KOPT-K1 (cell line): ENCODE results near the gene GRM2.
A peak's percentile ranks its signal among the peaks of the same experiment; 100 is the strongest.
"Not testable (repeated sequence)": the region's sequence is repeated elsewhere in the genome, so short reads cannot be mapped to it uniquely, and the experiment has no call there.

Source experiments
- H3K27ac ChIP-seq: fragments of 200-600 bp; sonication (generic); 2 replicates; pipeline ENCODE4 v1.5.1; 2016; ENCODE audit warnings: antibody characterized with exemption, mild to moderate bottlenecking, low read depth, low read length; ENCODE audit not compliant: poor library complexity, severe bottlenecking
- H3K36me3 ChIP-seq: fragments of 200-600 bp; sonication (generic); 2 replicates; pipeline ENCODE4 v1.5.1; 2017; ENCODE audit warnings: antibody characterized with exemption, mild to moderate bottlenecking, low read length, moderate library complexity; ENCODE audit not compliant: insufficient read depth
- H3K9me3 ChIP-seq: fragments of 200-600 bp; sonication (generic); 2 replicates; pipeline ENCODE4 v1.5.1; 2017; ENCODE audit warnings: antibody characterized with exemption, low read length, mild to moderate bottlenecking; ENCODE audit not compliant: insufficient read depth, poor library complexity, severe bottlenecking

GRM2 gene

DNA sequence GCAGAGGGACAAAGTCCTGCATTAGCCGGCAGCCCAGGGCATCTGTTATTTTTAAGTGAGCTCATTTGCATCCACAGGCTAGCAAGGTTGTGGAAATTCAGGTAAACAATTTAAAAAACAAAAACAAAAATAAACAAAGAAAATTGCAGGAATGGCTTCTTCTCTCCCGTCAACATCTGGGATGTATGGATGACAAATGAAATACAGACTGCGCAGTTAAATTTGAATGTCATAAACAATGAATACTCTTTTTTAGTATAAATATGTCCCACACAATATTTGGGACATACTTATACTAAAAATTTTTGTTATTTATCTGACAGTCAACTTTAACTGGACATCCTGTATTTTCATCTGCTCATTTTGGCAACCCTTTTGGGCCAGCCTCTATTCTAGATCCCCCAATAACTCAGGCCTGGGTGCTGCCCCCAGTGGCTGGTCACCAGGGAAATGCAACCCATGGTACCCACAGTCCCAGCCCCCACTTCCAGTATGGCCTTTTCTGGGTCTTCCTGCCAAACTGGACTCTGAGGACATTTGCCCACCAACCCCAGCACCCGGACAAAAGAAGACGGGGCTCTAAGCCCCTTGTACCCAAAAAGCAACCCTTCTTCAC is 12.7 kb downstream of the GRM2 start:
- no peaks in the 10 kb centered on the region for H3K36me3 ChIP-seq
- H3K27ac ChIP-seq: no peak overlapping the region
- H3K9me3 ChIP-seq: no peaks in the 10 kb centered on the region

- no peaks in the 10 kb centered on the region for H3K36me3 ChIP-seq
- no peaks in the 10 kb centered on the region for H3K9me3 ChIP-seq
- H3K27ac ChIP-seq: no peak overlapping the region
These were observed 13.6 kb downstream of the GRM2 start for GRCh38 chr3:51720292-51721061.

GRCh38 chr3:51721062-51721745 is 14.3 kb downstream of the GRM2 start:
- H3K27ac ChIP-seq: peak overlapping the region; percentile 16
- no peaks in the 10 kb centered on the region for H3K36me3 ChIP-seq
- H3K9me3 ChIP-seq: no peaks in the 10 kb centered on the region

DNA sequence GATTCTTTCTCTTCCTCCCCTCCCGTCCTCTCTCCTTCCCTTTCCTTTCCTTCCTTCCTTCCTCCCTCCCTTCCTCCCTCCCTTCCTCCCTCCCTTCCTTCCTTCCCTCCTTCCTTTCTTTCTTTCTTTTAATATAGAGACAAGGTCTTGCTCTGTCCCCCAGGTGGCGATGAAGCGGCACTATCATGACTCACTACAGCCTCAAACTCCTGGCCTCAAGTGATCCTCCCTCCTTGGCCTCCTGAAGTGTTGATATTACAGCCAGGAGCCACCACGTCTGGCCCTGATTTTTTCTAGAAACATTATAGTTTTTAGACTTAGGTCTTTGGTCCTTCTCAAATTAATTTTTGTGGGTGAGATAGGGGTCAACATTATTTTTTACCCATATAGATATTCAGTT is 15.5 kb downstream of the GRM2 start:
- Histone ChIP-seq H3K36me3 (no peaks in the 10 kb centered on the region), H3K27ac (no peak overlapping the region), H3K9me3 (no peaks in the 10 kb centered on the region)

- Histone ChIP-seq H3K36me3 (no peaks in the 10 kb centered on the region), H3K27ac (no peak overlapping the region), H3K9me3 (no peaks in the 10 kb centered on the region)
These were observed 20.6 kb downstream of the GRM2 start for GRCh38 chr3:51727500-51727899.

DNA sequence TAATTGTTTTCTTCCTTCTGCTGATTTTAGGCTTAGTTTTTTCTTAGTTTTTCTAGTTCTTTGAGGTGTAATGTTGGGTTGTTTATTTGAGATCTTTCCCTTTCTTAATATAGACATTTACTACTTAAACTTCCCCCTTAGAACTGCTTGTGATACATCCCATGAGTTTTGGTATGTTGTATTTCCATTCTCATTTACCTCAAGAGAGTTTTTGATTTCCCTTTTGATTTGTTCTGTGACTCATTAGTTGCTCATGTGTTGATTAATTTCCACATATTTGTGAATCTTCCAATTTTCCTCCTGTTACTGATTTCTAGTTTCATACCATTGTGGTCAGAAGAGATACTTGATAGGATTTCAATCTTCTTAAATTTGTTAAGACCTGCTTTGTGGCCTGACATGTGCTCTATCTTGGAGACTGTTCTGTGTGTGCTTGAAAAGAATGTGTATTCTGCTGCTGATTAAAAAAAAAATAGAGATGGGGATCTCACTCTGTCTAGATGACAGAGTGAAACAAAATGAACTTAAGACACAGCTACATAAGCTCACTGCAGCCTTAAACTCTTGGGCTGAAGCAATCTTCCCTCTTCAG is 22.3 kb downstream of the GRM2 start:
- H3K36me3 ChIP-seq: no peaks in the 10 kb centered on the region
- H3K27ac ChIP-seq: no peak overlapping the region
- H3K9me3 ChIP-seq: no peaks in the 10 kb centered on the region

- no peaks in the 10 kb centered on the region for H3K9me3 ChIP-seq
- peak overlapping the region; percentile 66 for H3K27ac ChIP-seq
- no peaks in the 10 kb centered on the region for H3K36me3 ChIP-seq
These were observed 27.1 kb downstream of the GRM2 start for GRCh38 chr3:51733859-51734571.

GRCh38 chr3:51734572-51734907 is 27.7 kb downstream of the GRM2 start:
- Histone ChIP-seq H3K36me3 (no peaks in the 10 kb centered on the region), H3K27ac (peak overlapping the region; percentile 66)

GRCh38 chr3:51735039-51735438 is 28.2 kb downstream of the GRM2 start:
- peak overlapping the region; percentile 66 for H3K27ac ChIP-seq
- H3K36me3 ChIP-seq: no peaks in the 10 kb centered on the region
- no peaks in the 10 kb centered on the region for H3K9me3 ChIP-seq

More at GRCh38 chr3:51734572-51734907, 27.7 kb downstream of the GRM2 start:
- no peaks in the 10 kb centered on the region for H3K9me3 ChIP-seq

DNA sequence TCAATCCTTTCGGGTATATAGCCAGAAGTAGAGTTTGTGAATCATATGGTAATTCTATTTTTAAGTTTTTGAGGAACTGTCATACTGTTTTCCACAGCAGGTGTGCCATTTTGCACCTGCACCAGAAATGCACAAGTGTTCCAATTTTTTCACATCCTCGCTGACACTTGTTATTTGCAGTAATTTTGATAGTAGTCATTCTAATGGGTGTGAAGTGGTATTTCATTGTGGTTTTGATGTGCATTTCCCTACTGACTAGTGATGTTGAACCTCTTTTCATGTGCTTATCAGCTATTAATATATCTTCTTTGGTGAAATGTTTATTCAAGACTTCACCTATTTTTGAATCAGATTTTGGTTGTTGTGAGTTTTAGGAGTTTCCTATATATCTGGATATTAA is 29.1 kb downstream of the GRM2 start:
- H3K9me3 ChIP-seq: no peaks in the 10 kb centered on the region
- no peaks in the 10 kb centered on the region for H3K36me3 ChIP-seq
- no peak overlapping the region for H3K27ac ChIP-seq

DNA sequence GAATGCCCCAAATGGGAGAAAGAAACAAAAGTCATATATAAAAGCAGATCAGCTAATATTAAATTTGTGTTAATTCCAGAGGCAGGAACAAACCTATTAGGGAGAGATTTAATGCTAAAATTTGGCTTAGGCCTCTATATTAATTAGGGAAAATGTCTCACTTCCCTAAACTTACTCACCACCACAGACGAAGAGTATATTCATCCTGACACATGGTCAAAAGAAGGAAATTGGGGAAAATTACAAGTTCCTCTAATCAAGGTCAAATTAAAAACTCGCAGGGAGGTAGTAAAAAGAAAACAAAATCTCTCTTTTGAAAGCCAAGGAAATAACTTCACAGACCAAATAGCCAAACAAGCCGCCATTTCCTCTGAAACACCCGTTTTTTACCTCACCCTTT is 32.2 kb downstream of the GRM2 start:
- no peak overlapping the region for H3K27ac ChIP-seq
- no peaks in the 10 kb centered on the region for H3K9me3 ChIP-seq
- H3K36me3 ChIP-seq: no peaks in the 10 kb centered on the region

DNA sequence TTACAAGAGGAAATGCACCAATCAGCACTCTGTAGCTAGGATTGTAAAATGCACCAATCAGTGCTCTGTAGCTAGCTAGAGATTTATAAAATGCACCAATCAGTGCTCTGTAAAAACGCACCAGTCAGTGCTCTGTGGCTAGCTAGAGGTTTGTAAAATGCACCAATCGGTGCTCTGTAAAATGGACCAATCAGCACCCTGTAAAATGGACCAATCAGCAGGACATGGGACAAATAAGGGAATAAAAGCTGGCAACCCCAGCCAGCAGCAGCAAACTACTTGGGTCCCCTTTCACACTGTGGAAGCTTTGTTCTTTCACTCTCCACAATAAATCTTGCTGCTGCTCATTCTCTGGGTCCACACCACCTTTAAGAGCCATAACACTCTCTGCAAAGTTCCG is 35.5 kb downstream of the GRM2 start:
- H3K9me3 ChIP-seq, H3K27ac ChIP-seq, H3K36me3 ChIP-seq: not testable (repeated sequence)

- H3K9me3 ChIP-seq, H3K27ac ChIP-seq: not testable (repeated sequence)
These were observed 36.1 kb downstream of the GRM2 start for GRCh38 chr3:51742978-51743377.

DNA sequence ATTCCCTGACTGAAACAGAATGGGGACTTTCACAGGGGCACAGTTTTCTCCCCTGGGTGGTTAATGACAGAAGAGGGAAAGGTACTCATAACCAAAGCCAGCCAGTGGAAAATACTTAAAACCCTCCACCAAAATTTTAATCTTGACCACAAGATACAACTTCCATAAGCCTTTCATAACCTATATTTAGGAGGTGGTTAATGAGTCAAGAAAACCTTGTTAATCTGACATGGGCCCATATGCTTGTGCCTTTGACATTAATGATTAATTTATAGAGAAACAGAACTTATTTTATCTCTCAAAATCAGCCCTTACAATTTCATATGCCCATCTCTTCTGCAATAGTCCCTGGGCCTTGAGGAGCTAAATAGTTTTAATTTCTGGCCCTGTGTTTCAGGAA is 41.0 kb downstream of the GRM2 start:
- Histone ChIP-seq H3K9me3 (peaks cover 12% of the 10 kb centered on the region), H3K36me3 (no peaks in the 10 kb centered on the region), H3K27ac (no peak overlapping the region)

More at GRCh38 chr3:51742978-51743377, 36.1 kb downstream of the GRM2 start:
- not testable (repeated sequence) for H3K36me3 ChIP-seq

DNA sequence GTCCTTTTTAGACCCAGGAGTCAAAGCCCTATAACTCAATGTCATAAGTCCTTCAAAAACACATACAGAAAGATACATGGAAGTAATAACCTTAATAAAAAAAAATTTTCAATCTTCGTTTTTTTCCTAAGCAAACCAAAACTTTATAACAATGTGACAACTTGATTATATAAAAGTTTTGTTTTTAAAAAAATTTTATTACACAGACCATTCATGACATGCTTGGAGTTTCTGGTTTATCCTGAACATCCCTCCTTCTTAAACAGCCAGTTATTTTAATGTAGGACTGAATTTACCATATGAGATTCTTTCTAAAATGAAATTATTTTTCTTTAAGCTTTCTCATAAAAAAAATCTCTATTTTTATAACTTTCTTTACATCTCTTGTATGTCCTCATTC is 41.5 kb downstream of the GRM2 start:
- Histone ChIP-seq H3K36me3 (no peaks in the 10 kb centered on the region), H3K9me3 (peaks cover 12% of the 10 kb centered on the region), H3K27ac (no peak overlapping the region)
